GM23338 (cell line): ENCODE results near the gene CLCN2. TPM values are rescaled to one million over a fixed set of nuclear protein-coding genes. Genes with fewer than 3 reads are reported as not detected.
A peak's percentile ranks its signal among the peaks of the same experiment; 100 is the strongest.

ENCODE experiments used
- ATAC-seq: fragments of 200-7000 bp; cut with Tn5 transposase; 3 replicates; pipeline ENCODE4 v1.9.1; 2020
- DNase-seq: peaks from one replicate; pipeline ENCODE4 v3.0.0-alpha.2; 2015; ENCODE audit warnings: low spot score
- H2AFZ ChIP-seq: fragments of 200-600 bp; sonication (generic); 2 replicates; pipeline ENCODE4 v1.8.0; 2016; ENCODE audit warnings: antibody characterized with exemption, mild to moderate bottlenecking, moderate library complexity
- H3F3A ChIP-seq: fragments of 200-600 bp; sonication (generic); replicated peaks from 2 replicates; pipeline ENCODE4 v1.8.0; 2017; ENCODE audit warnings: antibody characterized with exemption, mixed run types, low read depth
- H3K27ac ChIP-seq: fragments of 200-600 bp; sonication (generic); 2 replicates; pipeline ENCODE4 v1.6.1; 2016; ENCODE audit warnings: low read depth
- H3K27me3 ChIP-seq: fragments of 200-600 bp; sonication (generic); 2 replicates; pipeline ENCODE4 v1.8.0; 2016; ENCODE audit warnings: mild to moderate bottlenecking, mixed run types, moderate library complexity; ENCODE audit not compliant: insufficient read depth
- H3K36me3 ChIP-seq: fragments of 200-600 bp; sonication (generic); 2 replicates; pipeline ENCODE4 v1.8.0; 2016; ENCODE audit warnings: mild to moderate bottlenecking; ENCODE audit not compliant: insufficient read depth
- H3K4me1 ChIP-seq: fragments of 200-600 bp; sonication (generic); 2 replicates; pipeline ENCODE4 v1.8.0; 2016; ENCODE audit warnings: mild to moderate bottlenecking, moderate library complexity; ENCODE audit not compliant: insufficient read depth
- H3K4me2 ChIP-seq: fragments of 200-600 bp; sonication (generic); 2 replicates; pipeline ENCODE4 v1.7.1; 2017; ENCODE audit warnings: mixed run types
- H3K4me3 ChIP-seq: fragments of 200-600 bp; sonication (generic); 2 replicates; pipeline ENCODE4 v1.6.1; 2016; ENCODE audit warnings: mixed run types
- H3K79me2 ChIP-seq: fragments of 200-600 bp; sonication (generic); replicated peaks from 2 replicates; pipeline ENCODE4 v1.8.0; 2017; ENCODE audit warnings: mild to moderate bottlenecking; ENCODE audit not compliant: insufficient read depth
- H3K9me2 ChIP-seq: fragments of 200-600 bp; sonication (generic); 2 replicates; pipeline ENCODE4 v1.8.0; 2017; ENCODE audit not compliant: insufficient read depth
- H4K20me1 ChIP-seq: fragments of 200-600 bp; sonication (generic); replicated peaks from 2 replicates; pipeline ENCODE4 v1.8.0; 2017; ENCODE audit warnings: mild to moderate bottlenecking; ENCODE audit not compliant: insufficient read depth
- H3K27ac Mint-ChIP-seq: 2 replicates; pipeline ENCODE4 v1.8.0; 2020; ENCODE audit warnings: inconsistent platforms, mild to moderate bottlenecking, moderate library complexity, mixed read lengths
- H3K27me3 Mint-ChIP-seq: 3 replicates; pipeline ENCODE4 v1.8.0; 2022; ENCODE audit warnings: low read depth, mild to moderate bottlenecking, moderate library complexity, mixed read lengths, inconsistent platforms; ENCODE audit not compliant: insufficient read depth, poor library complexity
- H3K36me3 Mint-ChIP-seq: 3 replicates; pipeline ENCODE4 v1.8.0; 2021; ENCODE audit warnings: low read depth, mild to moderate bottlenecking, inconsistent platforms, moderate library complexity, mixed read lengths
- H3K4me1 Mint-ChIP-seq: 3 replicates; pipeline ENCODE4 v1.8.0; 2020; ENCODE audit warnings: mild to moderate bottlenecking, inconsistent platforms, mixed read lengths
- H3K4me3 Mint-ChIP-seq: 3 replicates; pipeline ENCODE4 v1.8.0; 2021; ENCODE audit warnings: moderate library complexity, mild to moderate bottlenecking, inconsistent platforms, mixed read lengths
- H3K9me3 Mint-ChIP-seq: 3 replicates; pipeline ENCODE4 v1.8.0; 2020; ENCODE audit warnings: moderate library complexity, mild to moderate bottlenecking, inconsistent platforms, mixed read lengths
- CREB1 ChIP-seq: fragments of 250-450 bp; sonication (Bioruptor Pico); IDR thresholded peaks from 2 replicates; pipeline ENCODE4 v1.5.0; 2020; ENCODE audit warnings: low read depth, mild to moderate bottlenecking, moderate library complexity
- ETS1 ChIP-seq: IDR thresholded peaks from 2 replicates; pipeline ENCODE4 v1.6.1; 2016; ENCODE audit warnings: antibody characterized with exemption
- EZH2 ChIP-seq: fragments of 200-600 bp; sonication (generic); IDR thresholded peaks from one replicate; pipeline ENCODE4 v1.8.0; 2017; ENCODE audit warnings: antibody characterized with exemption, mild to moderate bottlenecking, low read depth; ENCODE audit not compliant: unreplicated experiment
- EZH2phosphoT487 ChIP-seq: fragments of 200-600 bp; sonication (generic); IDR thresholded peaks from one replicate; pipeline ENCODE4 v1.8.1; 2018; ENCODE audit warnings: antibody characterized with exemption; ENCODE audit not compliant: unreplicated experiment
- JUNB ChIP-seq: IDR thresholded peaks from one replicate; pipeline ENCODE4 v1.6.1; 2016; ENCODE audit warnings: antibody characterized with exemption; ENCODE audit not compliant: unreplicated experiment
- NANOG ChIP-seq: IDR thresholded peaks from 2 replicates; pipeline ENCODE4 v1.6.1; 2016; ENCODE audit warnings: antibody characterized with exemption, borderline replicate concordance
- POLR2AphosphoS5 ChIP-seq: IDR thresholded peaks from 2 replicates; pipeline ENCODE4 v1.6.1; 2016; ENCODE audit warnings: antibody characterized with exemption, low read depth
- STAT1 ChIP-seq: IDR thresholded peaks from one replicate; pipeline ENCODE4 v1.6.1; 2016; ENCODE audit warnings: antibody characterized with exemption; ENCODE audit not compliant: unreplicated experiment
- ZNF114 ChIP-seq: fragments of 250-450 bp; sonication (Bioruptor Pico); IDR thresholded peaks from 2 replicates; pipeline ENCODE4 v1.5.0; 2020; ENCODE audit warnings: mild to moderate bottlenecking, moderate library complexity
- ZNF331 ChIP-seq: fragments of 250-450 bp; sonication (Bioruptor Pico); IDR thresholded peaks from 2 replicates; pipeline ENCODE4 v1.5.0; 2020; ENCODE audit warnings: low read depth, mild to moderate bottlenecking, moderate library complexity
- polyA plus RNA-seq: library from polyadenylated mRNA; unstranded; fragments of >200 nt; fragmentation: Nextera tagmentation; extraction: Ambion mirVana; gene quantifications from 2 replicates; pipeline ENCODE4 v1.2.1, GENCODE V29; 2016
- total RNA-seq: library from RNA; depleted of rRNA; stranded (reverse); fragments of >200 nt; shearing (Covaris generic); gene quantifications from 2 replicates; pipeline ENCODE4 v1.2.3, GENCODE V29; 2014
- TF ChIP-seq, protein P1 (sequence below): fragments of 250-450 bp; sonication (Bioruptor Pico); IDR thresholded peaks from 2 replicates; pipeline ENCODE4 v1.5.0; 2020; ENCODE audit warnings: mild to moderate bottlenecking, moderate library complexity
- TF ChIP-seq, protein P2 (sequence below): IDR thresholded peaks from one replicate; pipeline ENCODE4 v1.6.1; 2018; ENCODE audit warnings: antibody characterized with exemption; ENCODE audit not compliant: unreplicated experiment
- TF ChIP-seq, protein P3 (sequence below), 2 experiments: fragments of 200-600 bp in 1 of 2; sonication (generic) in 1 of 2; conservative IDR thresholded peaks; 2 replicates each; pipeline versions ENCODE4 v1.5.1 to v1.6.1; 2016 to 2017; ENCODE audit warnings: antibody characterized with exemption in 2 of 2, low read depth in 2 of 2, mild to moderate bottlenecking in 2 of 2, moderate library complexity in 1 of 2

Gene CLCN2
- total and polyA plus RNA-seq, 2 experiments from 2014 or later = 7.0 to 9.2 TPM

GRCh38 chr3:184350618-184351017 lies 10.8 kb downstream of the CLCN2 start:
- Histone ChIP-seq H3K4me2 (no peak overlapping the region), H3K79me2 (no peaks in the 10 kb centered on the region)
- no peak overlapping the region for H3K27ac Mint-ChIP-seq

More at GRCh38 chr3:184350618-184351017, 10.8 kb downstream of the CLCN2 start:
- Histone ChIP-seq H3K27ac (peak overlapping the region; percentile 50; the same call in 1 of the 2 replicates), H2AFZ (no peak overlapping the region), H3K36me3 (no peaks in the 10 kb centered on the region), H3F3A (0 out of 2 replicates have a peak, but pooled peaks cover 2% of the 10 kb centered on the region), H4K20me1 (peaks cover 7% of the 10 kb centered on the region; the same call in 1 of the 2 replicates), H3K27me3 (no peaks in the 10 kb centered on the region), H3K4me3 (no peak overlapping the region), H3K4me1 (peaks cover 6% of the 10 kb centered on the region; the same call in 1 of the 2 replicates), H3K9me2 (no peaks in the 10 kb centered on the region)
- TF ChIP-seq JUNB (no peak), POLR2AphosphoS5 (no peak), ZNF331 (CRISPR knock-in tag) (no peak), STAT1 (no peak), ZNF114 (CRISPR knock-in tag) (no peak), EZH2 (no peak), NANOG (no peak), ETS1 (no peak), CREB1 (no peak), EZH2phosphoT487 (no peak)
- TF ChIP-seq, protein P1, sequence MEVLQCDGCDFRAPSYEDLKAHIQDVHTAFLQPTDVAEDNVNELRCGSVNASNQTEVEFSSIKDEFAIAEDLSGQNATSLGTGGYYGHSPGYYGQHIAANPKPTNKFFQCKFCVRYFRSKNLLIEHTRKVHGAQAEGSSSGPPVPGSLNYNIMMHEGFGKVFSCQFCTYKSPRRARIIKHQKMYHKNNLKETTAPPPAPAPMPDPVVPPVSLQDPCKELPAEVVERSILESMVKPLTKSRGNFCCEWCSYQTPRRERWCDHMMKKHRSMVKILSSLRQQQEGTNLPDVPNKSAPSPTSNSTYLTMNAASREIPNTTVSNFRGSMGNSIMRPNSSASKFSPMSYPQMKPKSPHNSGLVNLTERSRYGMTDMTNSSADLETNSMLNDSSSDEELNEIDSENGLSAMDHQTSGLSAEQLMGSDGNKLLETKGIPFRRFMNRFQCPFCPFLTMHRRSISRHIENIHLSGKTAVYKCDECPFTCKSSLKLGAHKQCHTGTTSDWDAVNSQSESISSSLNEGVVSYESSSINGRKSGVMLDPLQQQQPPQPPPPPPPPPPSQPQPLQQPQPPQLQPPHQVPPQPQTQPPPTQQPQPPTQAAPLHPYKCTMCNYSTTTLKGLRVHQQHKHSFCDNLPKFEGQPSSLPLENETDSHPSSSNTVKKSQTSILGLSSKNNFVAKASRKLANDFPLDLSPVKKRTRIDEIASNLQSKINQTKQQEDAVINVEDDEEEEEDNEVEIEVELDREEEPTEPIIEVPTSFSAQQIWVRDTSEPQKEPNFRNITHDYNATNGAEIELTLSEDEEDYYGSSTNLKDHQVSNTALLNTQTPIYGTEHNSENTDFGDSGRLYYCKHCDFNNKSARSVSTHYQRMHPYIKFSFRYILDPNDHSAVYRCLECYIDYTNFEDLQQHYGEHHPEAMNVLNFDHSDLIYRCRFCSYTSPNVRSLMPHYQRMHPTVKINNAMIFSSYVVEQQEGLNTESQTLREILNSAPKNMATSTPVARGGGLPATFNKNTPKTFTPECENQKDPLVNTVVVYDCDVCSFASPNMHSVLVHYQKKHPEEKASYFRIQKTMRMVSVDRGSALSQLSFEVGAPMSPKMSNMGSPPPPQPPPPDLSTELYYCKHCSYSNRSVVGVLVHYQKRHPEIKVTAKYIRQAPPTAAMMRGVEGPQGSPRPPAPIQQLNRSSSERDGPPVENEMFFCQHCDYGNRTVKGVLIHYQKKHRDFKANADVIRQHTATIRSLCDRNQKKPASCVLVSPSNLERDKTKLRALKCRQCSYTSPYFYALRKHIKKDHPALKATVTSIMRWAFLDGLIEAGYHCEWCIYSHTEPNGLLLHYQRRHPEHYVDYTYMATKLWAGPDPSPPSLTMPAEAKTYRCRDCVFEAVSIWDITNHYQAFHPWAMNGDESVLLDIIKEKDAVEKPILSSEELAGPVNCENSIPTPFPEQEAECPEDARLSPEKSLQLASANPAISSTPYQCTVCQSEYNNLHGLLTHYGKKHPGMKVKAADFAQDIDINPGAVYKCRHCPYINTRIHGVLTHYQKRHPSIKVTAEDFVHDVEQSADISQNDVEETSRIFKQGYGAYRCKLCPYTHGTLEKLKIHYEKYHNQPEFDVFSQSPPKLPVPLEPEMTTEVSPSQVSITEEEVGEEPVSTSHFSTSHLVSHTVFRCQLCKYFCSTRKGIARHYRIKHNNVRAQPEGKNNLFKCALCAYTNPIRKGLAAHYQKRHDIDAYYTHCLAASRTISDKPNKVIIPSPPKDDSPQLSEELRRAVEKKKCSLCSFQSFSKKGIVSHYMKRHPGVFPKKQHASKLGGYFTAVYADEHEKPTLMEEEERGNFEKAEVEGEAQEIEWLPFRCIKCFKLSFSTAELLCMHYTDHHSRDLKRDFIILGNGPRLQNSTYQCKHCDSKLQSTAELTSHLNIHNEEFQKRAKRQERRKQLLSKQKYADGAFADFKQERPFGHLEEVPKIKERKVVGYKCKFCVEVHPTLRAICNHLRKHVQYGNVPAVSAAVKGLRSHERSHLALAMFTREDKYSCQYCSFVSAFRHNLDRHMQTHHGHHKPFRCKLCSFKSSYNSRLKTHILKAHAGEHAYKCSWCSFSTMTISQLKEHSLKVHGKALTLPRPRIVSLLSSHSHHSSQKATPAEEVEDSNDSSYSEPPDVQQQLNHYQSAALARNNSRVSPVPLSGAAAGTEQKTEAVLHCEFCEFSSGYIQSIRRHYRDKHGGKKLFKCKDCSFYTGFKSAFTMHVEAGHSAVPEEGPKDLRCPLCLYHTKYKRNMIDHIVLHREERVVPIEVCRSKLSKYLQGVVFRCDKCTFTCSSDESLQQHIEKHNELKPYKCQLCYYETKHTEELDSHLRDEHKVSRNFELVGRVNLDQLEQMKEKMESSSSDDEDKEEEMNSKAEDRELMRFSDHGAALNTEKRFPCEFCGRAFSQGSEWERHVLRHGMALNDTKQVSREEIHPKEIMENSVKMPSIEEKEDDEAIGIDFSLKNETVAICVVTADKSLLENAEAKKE = no peak
- TF ChIP-seq, protein P2, sequence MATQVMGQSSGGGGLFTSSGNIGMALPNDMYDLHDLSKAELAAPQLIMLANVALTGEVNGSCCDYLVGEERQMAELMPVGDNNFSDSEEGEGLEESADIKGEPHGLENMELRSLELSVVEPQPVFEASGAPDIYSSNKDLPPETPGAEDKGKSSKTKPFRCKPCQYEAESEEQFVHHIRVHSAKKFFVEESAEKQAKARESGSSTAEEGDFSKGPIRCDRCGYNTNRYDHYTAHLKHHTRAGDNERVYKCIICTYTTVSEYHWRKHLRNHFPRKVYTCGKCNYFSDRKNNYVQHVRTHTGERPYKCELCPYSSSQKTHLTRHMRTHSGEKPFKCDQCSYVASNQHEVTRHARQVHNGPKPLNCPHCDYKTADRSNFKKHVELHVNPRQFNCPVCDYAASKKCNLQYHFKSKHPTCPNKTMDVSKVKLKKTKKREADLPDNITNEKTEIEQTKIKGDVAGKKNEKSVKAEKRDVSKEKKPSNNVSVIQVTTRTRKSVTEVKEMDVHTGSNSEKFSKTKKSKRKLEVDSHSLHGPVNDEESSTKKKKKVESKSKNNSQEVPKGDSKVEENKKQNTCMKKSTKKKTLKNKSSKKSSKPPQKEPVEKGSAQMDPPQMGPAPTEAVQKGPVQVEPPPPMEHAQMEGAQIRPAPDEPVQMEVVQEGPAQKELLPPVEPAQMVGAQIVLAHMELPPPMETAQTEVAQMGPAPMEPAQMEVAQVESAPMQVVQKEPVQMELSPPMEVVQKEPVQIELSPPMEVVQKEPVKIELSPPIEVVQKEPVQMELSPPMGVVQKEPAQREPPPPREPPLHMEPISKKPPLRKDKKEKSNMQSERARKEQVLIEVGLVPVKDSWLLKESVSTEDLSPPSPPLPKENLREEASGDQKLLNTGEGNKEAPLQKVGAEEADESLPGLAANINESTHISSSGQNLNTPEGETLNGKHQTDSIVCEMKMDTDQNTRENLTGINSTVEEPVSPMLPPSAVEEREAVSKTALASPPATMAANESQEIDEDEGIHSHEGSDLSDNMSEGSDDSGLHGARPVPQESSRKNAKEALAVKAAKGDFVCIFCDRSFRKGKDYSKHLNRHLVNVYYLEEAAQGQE = no peak
- TF ChIP-seq, protein P3, sequence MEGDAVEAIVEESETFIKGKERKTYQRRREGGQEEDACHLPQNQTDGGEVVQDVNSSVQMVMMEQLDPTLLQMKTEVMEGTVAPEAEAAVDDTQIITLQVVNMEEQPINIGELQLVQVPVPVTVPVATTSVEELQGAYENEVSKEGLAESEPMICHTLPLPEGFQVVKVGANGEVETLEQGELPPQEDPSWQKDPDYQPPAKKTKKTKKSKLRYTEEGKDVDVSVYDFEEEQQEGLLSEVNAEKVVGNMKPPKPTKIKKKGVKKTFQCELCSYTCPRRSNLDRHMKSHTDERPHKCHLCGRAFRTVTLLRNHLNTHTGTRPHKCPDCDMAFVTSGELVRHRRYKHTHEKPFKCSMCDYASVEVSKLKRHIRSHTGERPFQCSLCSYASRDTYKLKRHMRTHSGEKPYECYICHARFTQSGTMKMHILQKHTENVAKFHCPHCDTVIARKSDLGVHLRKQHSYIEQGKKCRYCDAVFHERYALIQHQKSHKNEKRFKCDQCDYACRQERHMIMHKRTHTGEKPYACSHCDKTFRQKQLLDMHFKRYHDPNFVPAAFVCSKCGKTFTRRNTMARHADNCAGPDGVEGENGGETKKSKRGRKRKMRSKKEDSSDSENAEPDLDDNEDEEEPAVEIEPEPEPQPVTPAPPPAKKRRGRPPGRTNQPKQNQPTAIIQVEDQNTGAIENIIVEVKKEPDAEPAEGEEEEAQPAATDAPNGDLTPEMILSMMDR (conservative IDR thresholded peaks at IDR 0.05; ENCODE audit: low read depth in 2 of 2) = no peak
- Mint-ChIP-seq H3K27me3 (peaks cover 5% of the 10 kb centered on the region), H3K4me1 (peaks cover 11% of the 10 kb centered on the region), H3K36me3 (peaks cover 27% of the 10 kb centered on the region), H3K9me3 (no peaks in the 10 kb centered on the region), H3K4me3 (no peak overlapping the region)
- ATAC-seq (no peak), DNase-seq (no peak)
